Measurements from ENCODE around the gene NDUFB10.

Gene NDUFB10

DNA sequence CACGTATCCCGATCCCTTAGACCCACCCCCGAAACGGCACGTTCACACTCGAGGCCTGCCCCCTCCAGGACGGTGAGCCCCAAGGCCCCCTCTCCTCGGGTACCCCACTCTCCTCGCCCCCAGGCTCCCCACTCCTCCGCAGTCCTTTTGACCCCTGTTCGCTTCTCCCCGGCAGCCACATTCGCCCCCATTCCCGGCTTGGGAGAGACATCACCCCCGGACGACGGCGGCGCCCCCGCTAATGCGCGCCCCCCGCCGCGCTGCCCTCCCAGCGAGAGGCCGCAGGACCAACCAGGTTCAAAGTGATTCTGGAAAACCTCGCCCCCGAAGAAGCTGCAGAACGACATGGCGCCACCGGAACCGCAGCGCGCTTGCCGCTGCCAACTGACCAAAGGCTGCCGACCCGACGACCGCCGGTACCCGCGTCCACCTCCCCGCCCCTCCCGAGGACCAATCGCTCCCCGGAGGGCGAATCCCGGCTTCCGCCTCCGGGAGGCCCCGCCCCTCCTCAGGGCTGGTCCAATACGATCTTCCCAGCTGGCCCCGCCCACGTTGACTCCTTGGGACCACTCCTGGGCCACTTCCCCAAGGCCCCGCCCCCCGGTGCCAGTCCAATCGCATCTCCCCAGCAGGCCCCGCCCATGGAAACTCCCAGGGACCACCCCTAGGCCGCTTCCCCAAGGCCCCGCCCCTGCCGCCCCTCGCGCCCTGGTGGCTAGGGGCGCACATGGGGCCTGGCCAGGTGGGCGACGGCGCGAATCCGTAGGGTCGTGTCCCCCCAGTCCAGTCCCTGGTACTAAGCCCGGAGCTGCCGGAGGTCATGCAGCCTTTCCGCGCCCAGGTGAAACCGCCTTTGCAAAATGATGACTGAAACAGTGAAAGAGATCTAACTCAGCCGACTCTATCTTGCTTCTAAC, 16.3 kb upstream of the NDUFB10 start, which contains the start of gene MSRB1:
TSS of gene MSRB1 (minus strand) at position 390 of the 917 bp plus-strand sequence. CDS start at position 347, 43 bp downstream.
- no peak for TF ChIP-seq CTCF (IDR thresholded peaks at IDR 0.05; ENCODE audit: extremely low read depth, missing control alignments)
- peak; percentile 100 for DNase-seq (ENCODE audit: low spot score)

DNA sequence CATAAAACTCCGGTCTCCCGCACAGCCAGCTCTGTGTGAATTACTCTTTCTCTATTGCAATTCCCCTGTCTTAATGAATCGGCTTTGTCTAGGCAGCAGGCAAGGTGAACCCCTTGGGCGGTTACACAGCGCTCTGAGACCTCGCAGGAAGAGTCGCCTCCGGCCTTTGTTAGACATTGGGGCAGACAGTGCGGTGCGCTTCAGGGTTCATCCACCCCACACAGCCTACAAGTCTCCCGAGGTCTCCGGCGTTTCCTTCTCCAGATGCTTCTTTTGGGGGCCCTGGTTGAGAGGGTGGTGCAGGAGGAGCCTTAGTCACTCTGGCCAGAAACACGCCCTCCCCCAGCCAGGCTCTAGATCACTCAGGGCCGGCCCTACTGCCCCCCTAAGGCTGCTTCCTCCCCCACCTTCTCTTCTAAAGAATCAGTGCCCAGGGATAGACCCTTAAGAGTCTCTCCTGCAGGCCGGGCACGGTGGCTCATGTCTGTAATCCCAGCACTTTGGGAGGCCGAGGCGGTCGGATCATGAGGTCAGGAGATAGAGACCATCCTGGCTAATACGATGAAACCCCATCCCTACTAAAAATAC, 14.6 kb upstream of the NDUFB10 start:
- DNase-seq (ENCODE audit: low spot score), result no peak
- TF ChIP-seq CTCF (IDR thresholded peaks at IDR 0.05; ENCODE audit: extremely low read depth, missing control alignments), result no peak

DNA sequence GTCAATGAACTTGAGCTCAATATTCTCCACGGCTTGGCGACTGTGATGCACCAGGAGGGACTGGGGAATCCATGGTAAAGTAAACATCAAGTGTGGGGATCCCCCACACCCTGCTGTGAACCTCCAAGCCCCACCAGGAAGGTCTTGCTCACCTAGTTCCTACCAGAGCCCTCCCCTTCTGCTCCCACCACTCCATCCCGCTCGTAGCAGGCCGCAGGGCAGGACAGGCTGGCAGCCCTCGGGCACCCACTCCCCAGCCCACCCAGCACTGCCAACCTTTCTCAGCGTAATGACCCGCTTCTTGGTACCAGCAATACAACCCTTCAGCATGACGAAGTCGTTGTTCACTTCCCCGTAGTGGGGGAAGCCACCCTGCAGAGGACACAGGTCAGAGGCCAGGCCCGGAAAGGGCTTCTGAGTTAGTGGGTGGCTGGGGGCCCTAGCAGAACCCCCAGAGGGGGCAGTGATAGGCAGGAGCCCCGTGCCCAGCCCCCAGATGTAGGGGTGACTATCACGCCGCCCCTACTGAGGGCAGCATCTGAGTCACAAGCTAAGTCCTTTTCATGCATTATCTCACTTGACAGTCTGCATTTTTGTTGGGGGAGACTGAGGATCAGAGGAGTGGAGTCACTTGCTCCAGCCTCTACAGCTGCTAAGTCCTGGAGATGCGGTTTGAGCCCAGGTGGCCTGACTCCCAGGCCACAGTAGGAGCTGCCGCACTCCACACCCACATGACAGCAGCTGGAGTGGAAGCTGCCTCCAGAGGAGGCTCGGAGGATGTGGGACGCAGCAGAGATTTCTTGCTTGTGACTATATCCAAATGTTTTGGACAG, 13.6 kb upstream of the NDUFB10 start:
- DNase-seq (ENCODE audit: low spot score), result no peak
- TF ChIP-seq CTCF (IDR thresholded peaks at IDR 0.05; ENCODE audit: extremely low read depth, missing control alignments), result no peak

GRCh38 chr16:1946495-1947368, 12.6 kb upstream of the NDUFB10 start:
- TF ChIP-seq CTCF (IDR thresholded peaks at IDR 0.05; ENCODE audit: extremely low read depth, missing control alignments), result no peak
- no peak for DNase-seq (ENCODE audit: low spot score)

GRCh38 chr16:1947369-1947670, 12.0 kb upstream of the NDUFB10 start:
- no peak for TF ChIP-seq CTCF (IDR thresholded peaks at IDR 0.05; ENCODE audit: extremely low read depth, missing control alignments)
- DNase-seq (ENCODE audit: low spot score), result no peak

DNA sequence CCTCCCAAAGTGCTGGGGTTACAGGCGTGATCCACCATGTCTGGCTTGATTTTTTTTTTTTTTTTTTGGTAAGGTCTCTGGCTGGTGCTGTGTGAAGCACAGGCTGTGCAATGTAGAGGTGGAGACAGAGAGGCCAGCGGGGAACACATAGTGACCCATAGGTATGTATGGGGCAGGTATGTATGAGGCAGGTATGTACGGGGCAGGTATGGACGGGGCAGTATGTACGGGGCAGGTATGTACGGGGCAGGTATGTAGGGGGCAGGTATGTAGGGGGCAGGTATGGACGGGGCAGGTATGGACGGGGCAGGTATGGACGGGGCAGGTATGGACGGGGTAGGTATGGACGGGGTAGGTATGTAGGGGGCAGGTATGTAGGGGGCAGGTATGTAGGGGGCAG, 9.8 kb upstream of the NDUFB10 start:
- DNase-seq (ENCODE audit: low spot score), result no peak
- TF ChIP-seq CTCF (IDR thresholded peaks at IDR 0.05; ENCODE audit: extremely low read depth, missing control alignments), result no peak
